ENCODE results near the gene SMAD7.

- TF ChIP-seq EZH2 (IDR thresholded peaks at IDR 0.05; ENCODE audit: insufficient read depth, poor library complexity, severe bottlenecking) (no peak), EZH2phosphoT487 (IDR thresholded peaks at IDR 0.05; ENCODE audit: insufficient read depth, low read depth) (no peak)
These were observed 34.9 kb downstream of the SMAD7 start for GRCh38 chr18:48915626-48916425.

All from GM23248 (cell line).